HEK293 (cell line): Measurements from ENCODE around the gene FGR.
A peak's percentile ranks its signal among the peaks of the same experiment; 100 is the strongest.

ENCODE experiments used
- BCL11A ChIP-seq: fragments of 450-650 bp; formaldehyde crosslinking; IDR thresholded peaks from 2 replicates; pipeline ENCODE4 v1.5.1; 2016; ENCODE audit warnings: low read depth, missing biosample characterization, missing genetic modification characterization
- EGR2 ChIP-seq: fragments of 450-650 bp; formaldehyde crosslinking; IDR thresholded peaks from 2 replicates; pipeline ENCODE4 v1.5.1; 2016; ENCODE audit warnings: low read depth, missing biosample characterization, missing genetic modification characterization
- HOXC10 ChIP-seq: sonication (generic); formaldehyde crosslinking; IDR thresholded peaks from 2 replicates; pipeline ENCODE4 v1.8.1; 2023; ENCODE audit warnings: mild to moderate bottlenecking, missing genetic modification reagents
- KLF16 ChIP-seq: fragments of 450-650 bp; formaldehyde crosslinking; IDR thresholded peaks from 2 replicates; pipeline ENCODE4 v1.5.1; 2017; ENCODE audit warnings: missing biosample characterization, missing genetic modification characterization
- KLF8 ChIP-seq: fragments of 450-650 bp; formaldehyde crosslinking; IDR thresholded peaks from 2 replicates; pipeline ENCODE4 v1.5.1; 2016; ENCODE audit warnings: missing biosample characterization, missing genetic modification characterization
- MYNN ChIP-seq: fragments of 450-650 bp; formaldehyde crosslinking; IDR thresholded peaks from 2 replicates; pipeline ENCODE4 v1.5.1; 2016; ENCODE audit warnings: missing biosample characterization, missing genetic modification characterization, borderline replicate concordance
- SCRT1 ChIP-seq: fragments of 450-650 bp; formaldehyde crosslinking; IDR thresholded peaks from 2 replicates; pipeline ENCODE4 v1.5.1; 2016; ENCODE audit warnings: missing biosample characterization, missing genetic modification characterization, borderline replicate concordance
- SP2 ChIP-seq: fragments of 450-650 bp; formaldehyde crosslinking; IDR thresholded peaks from 2 replicates; pipeline ENCODE4 v1.5.1; 2016; ENCODE audit warnings: missing biosample characterization, missing genetic modification characterization
- YY2 ChIP-seq: fragments of 450-650 bp; formaldehyde crosslinking; IDR thresholded peaks from 2 replicates; pipeline ENCODE4 v1.5.1; 2016; ENCODE audit warnings: missing biosample characterization, missing genetic modification characterization
- ZBTB1 ChIP-seq: fragments of 450-650 bp; formaldehyde crosslinking; IDR thresholded peaks from 2 replicates; pipeline ENCODE4 v1.5.1; 2016; ENCODE audit warnings: missing biosample characterization, missing genetic modification characterization
- ZBTB8A ChIP-seq: fragments of 450-650 bp; formaldehyde crosslinking; IDR thresholded peaks from 2 replicates; pipeline ENCODE4 v1.5.1; 2016; ENCODE audit warnings: missing biosample characterization, missing genetic modification characterization
- ZFP69B ChIP-seq: fragments of 450-650 bp; formaldehyde crosslinking; IDR thresholded peaks from 2 replicates; pipeline ENCODE4 v1.5.1; 2016; ENCODE audit warnings: missing biosample characterization, missing genetic modification characterization
- ZNF112 ChIP-seq: fragments of 450-650 bp; formaldehyde crosslinking; IDR thresholded peaks from 2 replicates; pipeline ENCODE4 v1.5.0; 2017; ENCODE audit warnings: missing biosample characterization, missing genetic modification characterization
- ZNF132 ChIP-seq: fragments of 450-650 bp; formaldehyde crosslinking; IDR thresholded peaks from 2 replicates; pipeline ENCODE4 v1.5.1; 2017; ENCODE audit warnings: missing biosample characterization, missing genetic modification characterization, borderline replicate concordance
- ZNF24 ChIP-seq: fragments of 450-650 bp; formaldehyde crosslinking; IDR thresholded peaks from 2 replicates; pipeline ENCODE4 v1.5.1; 2016; ENCODE audit warnings: missing biosample characterization, missing genetic modification characterization
- ZNF266 ChIP-seq: fragments of 450-650 bp; formaldehyde crosslinking; IDR thresholded peaks from 2 replicates; pipeline ENCODE4 v1.5.1; 2016; ENCODE audit warnings: missing biosample characterization, missing genetic modification characterization, low read depth
- ZNF324 ChIP-seq: fragments of 450-650 bp; formaldehyde crosslinking; IDR thresholded peaks from 2 replicates; pipeline ENCODE4 v1.5.1; 2016; ENCODE audit warnings: missing biosample characterization, missing genetic modification characterization
- ZNF366 ChIP-seq: fragments of 450-650 bp; formaldehyde crosslinking; conservative IDR thresholded peaks from 2 replicates; pipeline ENCODE4 v1.5.1; 2016; ENCODE audit warnings: missing biosample characterization, missing genetic modification characterization
- ZNF394 ChIP-seq: fragments of 450-650 bp; formaldehyde crosslinking; IDR thresholded peaks from 2 replicates; pipeline ENCODE4 v1.5.1; 2016; ENCODE audit warnings: missing biosample characterization, missing genetic modification characterization, mild to moderate bottlenecking, moderate library complexity, borderline replicate concordance
- ZNF423 ChIP-seq: fragments of 450-650 bp; formaldehyde crosslinking; IDR thresholded peaks from 2 replicates; pipeline ENCODE4 v1.5.1; 2016; ENCODE audit warnings: missing biosample characterization, missing genetic modification characterization
- ZNF426 ChIP-seq: fragments of 450-650 bp; formaldehyde crosslinking; IDR thresholded peaks from 2 replicates; pipeline ENCODE4 v1.5.1; 2017; ENCODE audit warnings: missing biosample characterization, missing genetic modification characterization, mild to moderate bottlenecking, inconsistent platforms, moderate library complexity
- ZNF530 ChIP-seq: fragments of 450-650 bp; formaldehyde crosslinking; IDR thresholded peaks from 2 replicates; pipeline ENCODE4 v1.5.1; 2016; ENCODE audit warnings: low read depth, missing biosample characterization, missing genetic modification characterization
- ZNF561 ChIP-seq: fragments of 450-650 bp; IDR thresholded peaks from 2 replicates; pipeline ENCODE4 v1.5.1; 2018; ENCODE audit warnings: missing biosample characterization, missing genetic modification characterization, borderline replicate concordance
- ZNF629 ChIP-seq: fragments of 450-650 bp; formaldehyde crosslinking; IDR thresholded peaks from 2 replicates; pipeline ENCODE4 v1.5.1; 2017; ENCODE audit warnings: missing biosample characterization, missing genetic modification characterization
- ZNF664 ChIP-seq: fragments of 450-650 bp; formaldehyde crosslinking; IDR thresholded peaks from 2 replicates; pipeline ENCODE4 v1.5.1; 2016; ENCODE audit warnings: missing biosample characterization, missing genetic modification characterization
- ZNF670 ChIP-seq: fragments of 450-650 bp; formaldehyde crosslinking; IDR thresholded peaks from 2 replicates; pipeline ENCODE4 v1.5.1; 2016; ENCODE audit warnings: missing biosample characterization, missing genetic modification characterization, low read depth
- ZNF677 ChIP-seq: fragments of 450-650 bp; IDR thresholded peaks from 2 replicates; pipeline ENCODE4 v1.5.0; 2018; ENCODE audit warnings: missing biosample characterization, mild to moderate bottlenecking, missing genetic modification characterization, moderate library complexity
- ZNF76 ChIP-seq: fragments of 450-650 bp; formaldehyde crosslinking; IDR thresholded peaks from 2 replicates; pipeline ENCODE4; 2016; ENCODE audit warnings: low read depth, missing biosample characterization, missing genetic modification characterization, borderline replicate concordance
- ZNF791 ChIP-seq: fragments of 450-650 bp; formaldehyde crosslinking; IDR thresholded peaks from 2 replicates; pipeline ENCODE4 v1.5.1; 2016; ENCODE audit warnings: missing biosample characterization, missing genetic modification characterization
- ZSCAN16 ChIP-seq: fragments of 450-650 bp; formaldehyde crosslinking; IDR thresholded peaks from 2 replicates; pipeline ENCODE4 v1.5.1; 2016; ENCODE audit warnings: missing biosample characterization, missing genetic modification characterization
- ZSCAN23 ChIP-seq: fragments of 450-650 bp; formaldehyde crosslinking; IDR thresholded peaks from 2 replicates; pipeline ENCODE4 v1.5.1; 2016; ENCODE audit warnings: missing biosample characterization, missing genetic modification characterization
- TF ChIP-seq, protein P1 (sequence below): fragments of 450-650 bp; formaldehyde crosslinking; IDR thresholded peaks from 2 replicates; pipeline ENCODE4 v1.5.1; 2017; ENCODE audit warnings: missing biosample characterization, mild to moderate bottlenecking, missing genetic modification characterization, moderate library complexity
- TF ChIP-seq, protein P2 (sequence below): fragments of 450-650 bp; formaldehyde crosslinking; IDR thresholded peaks from 2 replicates; pipeline ENCODE4 v1.5.1; 2016; ENCODE audit warnings: missing biosample characterization, missing genetic modification characterization
- TF ChIP-seq, protein P3 (sequence below): fragments of 450-650 bp; formaldehyde crosslinking; IDR thresholded peaks from 2 replicates; pipeline ENCODE4 v1.5.1; 2016; ENCODE audit warnings: missing biosample characterization, missing genetic modification characterization
- TF ChIP-seq, protein P4 (sequence below): fragments of 450-650 bp; formaldehyde crosslinking; IDR thresholded peaks from 2 replicates; pipeline ENCODE4 v1.5.1; 2016; ENCODE audit warnings: missing biosample characterization, missing genetic modification characterization

The FGR gene

DNA sequence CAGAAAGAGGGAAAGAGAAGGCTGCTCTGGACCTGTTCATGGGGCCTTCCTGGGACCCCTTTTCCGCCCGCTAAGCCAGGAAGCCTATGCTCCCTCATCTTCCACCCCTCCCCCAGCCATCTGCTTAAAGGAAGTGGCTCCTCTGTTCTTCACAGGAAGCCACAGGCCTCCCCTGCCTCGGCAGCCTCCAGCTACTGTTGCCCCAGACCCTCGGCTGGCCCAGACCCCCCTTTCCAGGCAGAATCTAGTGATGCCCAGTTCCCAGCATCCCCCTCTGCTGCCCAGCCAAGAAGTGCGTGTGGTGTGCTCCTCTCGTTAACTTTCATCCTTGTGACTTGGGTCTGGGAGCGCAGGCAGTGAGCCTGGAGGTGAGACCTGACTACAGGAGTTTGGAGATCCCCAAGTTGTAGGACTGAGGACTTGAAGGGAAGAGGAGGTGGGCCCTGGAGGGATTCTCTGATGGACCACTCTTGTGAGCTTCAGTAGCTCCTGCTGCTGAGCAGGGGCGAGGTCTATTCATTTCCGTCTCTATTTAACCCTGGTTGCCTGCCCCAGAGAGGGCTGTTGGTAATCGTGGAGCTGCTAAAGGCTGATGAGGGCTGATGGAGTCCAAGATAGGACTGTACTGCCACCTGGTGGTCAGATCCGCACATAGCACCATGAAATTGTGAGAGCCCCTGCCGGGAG is 27.9 kb upstream of the FGR start (continued):
- TF ChIP-seq ZSCAN16 (tag by site-specific recombination): no peak
- no peak for TF ChIP-seq ZNF561
- no peak for TF ChIP-seq EGR2
- TF ChIP-seq ZNF791 (tag by site-specific recombination): no peak
- TF ChIP-seq ZSCAN23: no peak
- 0 out of 2 replicates have a peak, but pooled peaks have one; percentile 14 for TF ChIP-seq ZNF629
- no peak for TF ChIP-seq ZNF24 (tag by site-specific recombination)
- TF ChIP-seq ZNF266 (tag by site-specific recombination): no peak
- TF ChIP-seq, protein P1, sequence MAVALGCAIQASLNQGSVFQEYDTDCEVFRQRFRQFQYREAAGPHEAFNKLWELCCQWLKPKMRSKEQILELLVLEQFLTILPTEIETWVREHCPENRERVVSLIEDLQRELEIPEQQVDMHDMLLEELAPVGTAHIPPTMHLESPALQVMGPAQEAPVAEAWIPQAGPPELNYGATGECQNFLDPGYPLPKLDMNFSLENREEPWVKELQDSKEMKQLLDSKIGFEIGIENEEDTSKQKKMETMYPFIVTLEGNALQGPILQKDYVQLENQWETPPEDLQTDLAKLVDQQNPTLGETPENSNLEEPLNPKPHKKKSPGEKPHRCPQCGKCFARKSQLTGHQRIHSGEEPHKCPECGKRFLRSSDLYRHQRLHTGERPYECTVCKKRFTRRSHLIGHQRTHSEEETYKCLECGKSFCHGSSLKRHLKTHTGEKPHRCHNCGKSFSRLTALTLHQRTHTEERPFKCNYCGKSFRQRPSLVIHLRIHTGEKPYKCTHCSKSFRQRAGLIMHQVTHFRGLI (tag by site-specific recombination): no peak; the same call in 1 of the 2 replicates
- TF ChIP-seq ZFP69B (tag by site-specific recombination): no peak
- no peak for TF ChIP-seq SCRT1
- TF ChIP-seq ZNF132 (tag by site-specific recombination): no peak
- TF ChIP-seq, protein P2, sequence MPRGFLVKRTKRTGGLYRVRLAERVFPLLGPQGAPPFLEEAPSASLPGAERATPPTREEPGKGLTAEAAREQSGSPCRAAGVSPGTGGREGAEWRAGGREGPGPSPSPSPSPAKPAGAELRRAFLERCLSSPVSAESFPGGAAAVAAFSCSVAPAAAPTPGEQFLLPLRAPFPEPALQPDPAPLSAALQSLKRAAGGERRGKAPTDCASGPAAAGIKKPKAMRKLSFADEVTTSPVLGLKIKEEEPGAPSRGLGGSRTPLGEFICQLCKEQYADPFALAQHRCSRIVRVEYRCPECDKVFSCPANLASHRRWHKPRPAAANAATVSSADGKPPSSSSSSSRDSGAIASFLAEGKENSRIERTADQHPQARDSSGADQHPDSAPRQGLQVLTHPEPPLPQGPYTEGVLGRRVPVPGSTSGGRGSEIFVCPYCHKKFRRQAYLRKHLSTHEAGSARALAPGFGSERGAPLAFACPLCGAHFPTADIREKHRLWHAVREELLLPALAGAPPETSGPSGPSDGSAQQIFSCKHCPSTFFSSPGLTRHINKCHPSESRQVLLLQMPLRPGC (tag by site-specific recombination): no peak
- TF ChIP-seq ZNF677 (tag by site-specific recombination): no peak
- TF ChIP-seq YY2 (tag by site-specific recombination): no peak
- no peak for TF ChIP-seq ZNF394 (tag by site-specific recombination)
- no peak for TF ChIP-seq ZNF76 (tag by site-specific recombination)
- peak; percentile 69 for TF ChIP-seq ZBTB8A (tag by site-specific recombination)
- no peak for TF ChIP-seq KLF8
- TF ChIP-seq, protein P3, sequence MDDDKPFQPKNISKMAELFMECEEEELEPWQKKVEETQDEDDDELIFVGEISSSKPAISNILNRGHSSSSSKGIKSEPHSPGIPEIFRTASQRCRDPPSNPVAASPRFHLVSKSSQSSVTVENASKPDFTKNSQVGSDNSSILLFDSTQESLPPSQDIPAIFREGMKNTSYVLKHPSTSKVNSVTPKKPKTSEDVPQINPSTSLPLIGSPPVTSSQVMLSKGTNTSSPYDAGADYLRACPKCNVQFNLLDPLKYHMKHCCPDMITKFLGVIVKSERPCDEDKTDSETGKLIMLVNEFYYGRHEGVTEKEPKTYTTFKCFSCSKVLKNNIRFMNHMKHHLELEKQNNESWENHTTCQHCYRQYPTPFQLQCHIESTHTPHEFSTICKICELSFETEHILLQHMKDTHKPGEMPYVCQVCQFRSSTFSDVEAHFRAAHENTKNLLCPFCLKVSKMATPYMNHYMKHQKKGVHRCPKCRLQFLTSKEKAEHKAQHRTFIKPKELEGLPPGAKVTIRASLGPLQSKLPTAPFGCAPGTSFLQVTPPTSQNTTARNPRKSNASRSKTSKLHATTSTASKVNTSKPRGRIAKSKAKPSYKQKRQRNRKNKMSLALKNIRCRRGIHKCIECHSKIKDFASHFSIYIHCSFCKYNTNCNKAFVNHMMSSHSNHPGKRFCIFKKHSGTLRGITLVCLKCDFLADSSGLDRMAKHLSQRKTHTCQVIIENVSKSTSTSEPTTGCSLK (tag by site-specific recombination): no peak
- TF ChIP-seq, protein P4, sequence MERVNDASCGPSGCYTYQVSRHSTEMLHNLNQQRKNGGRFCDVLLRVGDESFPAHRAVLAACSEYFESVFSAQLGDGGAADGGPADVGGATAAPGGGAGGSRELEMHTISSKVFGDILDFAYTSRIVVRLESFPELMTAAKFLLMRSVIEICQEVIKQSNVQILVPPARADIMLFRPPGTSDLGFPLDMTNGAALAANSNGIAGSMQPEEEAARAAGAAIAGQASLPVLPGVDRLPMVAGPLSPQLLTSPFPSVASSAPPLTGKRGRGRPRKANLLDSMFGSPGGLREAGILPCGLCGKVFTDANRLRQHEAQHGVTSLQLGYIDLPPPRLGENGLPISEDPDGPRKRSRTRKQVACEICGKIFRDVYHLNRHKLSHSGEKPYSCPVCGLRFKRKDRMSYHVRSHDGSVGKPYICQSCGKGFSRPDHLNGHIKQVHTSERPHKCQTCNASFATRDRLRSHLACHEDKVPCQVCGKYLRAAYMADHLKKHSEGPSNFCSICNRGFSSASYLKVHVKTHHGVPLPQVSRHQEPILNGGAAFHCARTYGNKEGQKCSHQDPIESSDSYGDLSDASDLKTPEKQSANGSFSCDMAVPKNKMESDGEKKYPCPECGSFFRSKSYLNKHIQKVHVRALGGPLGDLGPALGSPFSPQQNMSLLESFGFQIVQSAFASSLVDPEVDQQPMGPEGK (tag by site-specific recombination): 0 out of 2 replicates have a peak, but pooled peaks have one; percentile 31
- no peak for TF ChIP-seq SP2 (tag by site-specific recombination)
- no peak for TF ChIP-seq ZNF426 (tag by site-specific recombination)
- no peak for TF ChIP-seq KLF16 (tag by site-specific recombination)
- TF ChIP-seq ZNF112: no peak
- no peak for TF ChIP-seq ZNF664 (tag by site-specific recombination)
- no peak for TF ChIP-seq ZNF366 (tag by site-specific recombination)
- TF ChIP-seq BCL11A (tag by site-specific recombination): no peak
- TF ChIP-seq MYNN: no peak
- no peak for TF ChIP-seq ZNF324 (tag by site-specific recombination)
- TF ChIP-seq HOXC10 (CRISPR knock-in tag): no peak
- TF ChIP-seq ZBTB1: no peak
- no peak for TF ChIP-seq ZNF530
- no peak for TF ChIP-seq ZNF670 (tag by site-specific recombination)
- TF ChIP-seq ZNF423 (tag by site-specific recombination): 0 out of 2 replicates have a peak, but pooled peaks have one; percentile 15
